ENCODE results near the gene NUTF2.

NUTF2 gene

GRCh38 chr16:67846063-67846319, 742 bp upstream of the NUTF2 start:
- no peak for TF ChIP-seq GATA2 (IDR thresholded peaks at IDR 0.05; ENCODE audit: low read depth, low read length)
- TF ChIP-seq GATA3 (IDR thresholded peaks at IDR 0.05; ENCODE audit: low read depth, low read length) = no peak

GRCh38 chr16:67847064-67847861, 530 bp downstream of the NUTF2 start, which contains the start of gene CENPT:
Gene CENPT (minus strand): TSS chr16:67847693. CDS start chr16:67833859, 13,834 bp downstream.
- no peak for TF ChIP-seq GATA3 (IDR thresholded peaks at IDR 0.05; ENCODE audit: low read depth, low read length)
- TF ChIP-seq GATA2 (IDR thresholded peaks at IDR 0.05; ENCODE audit: low read depth, low read length) = no peak

- TF ChIP-seq GATA2 (IDR thresholded peaks at IDR 0.05; ENCODE audit: low read depth, low read length) = no peak
- no peak for TF ChIP-seq GATA3 (IDR thresholded peaks at IDR 0.05; ENCODE audit: low read depth, low read length)
Measured at GRCh38 chr16:67848118-67848517, 1.4 kb downstream of the NUTF2 start.

- TF ChIP-seq GATA2 (IDR thresholded peaks at IDR 0.05; ENCODE audit: low read depth, low read length) = no peak
- TF ChIP-seq GATA3 (IDR thresholded peaks at IDR 0.05; ENCODE audit: low read depth, low read length) = no peak
Measured at GRCh38 chr16:67853670-67854069, 6.9 kb downstream of the NUTF2 start.

GRCh38 chr16:67855789-67856188, 9.1 kb downstream of the NUTF2 start:
- TF ChIP-seq GATA3 (IDR thresholded peaks at IDR 0.05; ENCODE audit: low read depth, low read length) (no peak), GATA2 (IDR thresholded peaks at IDR 0.05; ENCODE audit: low read depth, low read length) (no peak)

- no peak for TF ChIP-seq GATA2 (IDR thresholded peaks at IDR 0.05; ENCODE audit: low read depth, low read length)
- TF ChIP-seq GATA3 (IDR thresholded peaks at IDR 0.05; ENCODE audit: low read depth, low read length) = no peak
Measured at GRCh38 chr16:67856927-67857546, 10.3 kb downstream of the NUTF2 start.

- TF ChIP-seq GATA3 (IDR thresholded peaks at IDR 0.05; ENCODE audit: low read depth, low read length) (no peak), GATA2 (IDR thresholded peaks at IDR 0.05; ENCODE audit: low read depth, low read length) (no peak)
Measured at GRCh38 chr16:67857547-67858233, 11.0 kb downstream of the NUTF2 start.

- TF ChIP-seq GATA2 (IDR thresholded peaks at IDR 0.05; ENCODE audit: low read depth, low read length) = no peak
- no peak for TF ChIP-seq GATA3 (IDR thresholded peaks at IDR 0.05; ENCODE audit: low read depth, low read length)
Measured at GRCh38 chr16:67858500-67858899, 11.8 kb downstream of the NUTF2 start.

GRCh38 chr16:67860589-67861398, 14.1 kb downstream of the NUTF2 start:
- TF ChIP-seq GATA3 (IDR thresholded peaks at IDR 0.05; ENCODE audit: low read depth, low read length) (no peak), GATA2 (IDR thresholded peaks at IDR 0.05; ENCODE audit: low read depth, low read length) (no peak)

GRCh38 chr16:67861877-67862276, 15.1 kb downstream of the NUTF2 start:
- TF ChIP-seq GATA3 (IDR thresholded peaks at IDR 0.05; ENCODE audit: low read depth, low read length) = no peak
- no peak for TF ChIP-seq GATA2 (IDR thresholded peaks at IDR 0.05; ENCODE audit: low read depth, low read length)

- TF ChIP-seq GATA2 (IDR thresholded peaks at IDR 0.05; ENCODE audit: low read depth, low read length) (no peak), GATA3 (IDR thresholded peaks at IDR 0.05; ENCODE audit: low read depth, low read length) (no peak)
Measured at GRCh38 chr16:67862623-67863583, 16.2 kb downstream of the NUTF2 start.

- TF ChIP-seq GATA3 (IDR thresholded peaks at IDR 0.05; ENCODE audit: low read depth, low read length) (no peak), GATA2 (IDR thresholded peaks at IDR 0.05; ENCODE audit: low read depth, low read length) (no peak)
Measured at GRCh38 chr16:67864594-67864993, 17.9 kb downstream of the NUTF2 start.

GRCh38 chr16:67865318-67865717, 18.6 kb downstream of the NUTF2 start:
- no peak for TF ChIP-seq GATA2 (IDR thresholded peaks at IDR 0.05; ENCODE audit: low read depth, low read length)
- no peak for TF ChIP-seq GATA3 (IDR thresholded peaks at IDR 0.05; ENCODE audit: low read depth, low read length)
